Loucy (cell line): Measurements from ENCODE around the gene KIF11.

Source experiments
- H2AFZ ChIP-seq: fragments of 200-600 bp; sonication (generic); 2 replicates; pipeline ENCODE4 v1.6.0; 2016; ENCODE audit warnings: antibody characterized with exemption, mild to moderate bottlenecking, low read length, moderate library complexity
- H3F3A ChIP-seq: fragments of 200-600 bp; 2 replicates; pipeline ENCODE4 v1.6.0; 2016; ENCODE audit warnings: antibody characterized with exemption, low read depth, mild to moderate bottlenecking
- H3K27me3 ChIP-seq: fragments of 200-600 bp; sonication (generic); 2 replicates; pipeline ENCODE4 v1.6.1; 2014; ENCODE audit warnings: low read length, mild to moderate bottlenecking; ENCODE audit not compliant: insufficient read depth, poor library complexity, severe bottlenecking
- H3K36me3 ChIP-seq: fragments of 200-600 bp; sonication (generic); 2 replicates; pipeline ENCODE4 v1.6.1; 2016; ENCODE audit warnings: low read length; ENCODE audit not compliant: insufficient read depth
- H3K4me1 ChIP-seq: fragments of 200-600 bp; sonication (generic); 2 replicates; pipeline ENCODE4 v1.5.1; 2014; ENCODE audit warnings: low read length, mild to moderate bottlenecking; ENCODE audit not compliant: insufficient read depth, poor library complexity, severe bottlenecking
- H3K4me2 ChIP-seq: fragments of 200-600 bp; sonication (generic); 2 replicates; pipeline ENCODE4 v1.6.0; 2014; ENCODE audit warnings: antibody characterized with exemption, low read length, low read depth, mild to moderate bottlenecking; ENCODE audit not compliant: poor library complexity, severe bottlenecking
- H3K4me3 ChIP-seq: fragments of 200-600 bp; sonication (generic); 2 replicates; pipeline ENCODE4 v1.5.1; 2014; ENCODE audit warnings: low read length, mild to moderate bottlenecking, mixed read lengths; ENCODE audit not compliant: poor library complexity, severe bottlenecking
- H3K79me2 ChIP-seq: fragments of 200-600 bp; sonication (generic); 2 replicates; pipeline ENCODE4 v1.6.1; 2014; ENCODE audit warnings: low read length; ENCODE audit not compliant: insufficient read depth
- H3K9ac ChIP-seq: fragments of 200-600 bp; sonication (generic); 2 replicates; pipeline ENCODE4 v1.6.0; 2014; ENCODE audit warnings: mild to moderate bottlenecking, low read depth, low read length, moderate library complexity; ENCODE audit not compliant: poor library complexity, severe bottlenecking
- H3K9me2 ChIP-seq: fragments of 200-600 bp; sonication (generic); replicated peaks from 2 replicates; pipeline ENCODE4 v1.6.1; 2016; ENCODE audit warnings: low read depth, low read length, mixed read lengths
- H3K9me3 ChIP-seq: fragments of 200-600 bp; sonication (generic); 2 replicates; pipeline ENCODE4 v1.6.1; 2014; ENCODE audit warnings: mild to moderate bottlenecking, antibody characterized with exemption, low read length, low read depth; ENCODE audit not compliant: insufficient read depth
- H4K20me1 ChIP-seq: fragments of 200-600 bp; sonication (generic); 2 replicates; pipeline ENCODE4 v1.6.0; 2014; ENCODE audit warnings: antibody characterized with exemption, low read length, mild to moderate bottlenecking; ENCODE audit not compliant: insufficient read depth, poor library complexity, severe bottlenecking
- EZH2phosphoT487 ChIP-seq: fragments of 200-600 bp; IDR thresholded peaks from 2 replicates; pipeline ENCODE4 v1.6.1; 2018; ENCODE audit warnings: antibody characterized with exemption, mild to moderate bottlenecking, moderate library complexity, borderline replicate concordance
- TF ChIP-seq, protein P1 (sequence below): fragments of 200-600 bp; sonication (generic); conservative IDR thresholded peaks from 2 replicates; pipeline ENCODE4 v1.5.1; 2014; ENCODE audit warnings: mild to moderate bottlenecking, antibody characterized with exemption, low read length

The KIF11 gene

GRCh38 chr10:92664322-92664721 is 71.4 kb downstream of the KIF11 start:
- no peak overlapping the region for H3K4me3 ChIP-seq
- no peaks in the 10 kb centered on the region for H3K27me3 ChIP-seq
- no peaks in the 10 kb centered on the region for H3K79me2 ChIP-seq
- no peaks in the 10 kb centered on the region for H3K4me1 ChIP-seq
- no peaks in the 10 kb centered on the region for H3K36me3 ChIP-seq
- H4K20me1 ChIP-seq, result no peaks in the 10 kb centered on the region
- peaks cover 11% of the 10 kb centered on the region; the same call in 1 of the 2 replicates for H3K9me3 ChIP-seq
- TF ChIP-seq EZH2phosphoT487, result no peak
- TF ChIP-seq, protein P1, sequence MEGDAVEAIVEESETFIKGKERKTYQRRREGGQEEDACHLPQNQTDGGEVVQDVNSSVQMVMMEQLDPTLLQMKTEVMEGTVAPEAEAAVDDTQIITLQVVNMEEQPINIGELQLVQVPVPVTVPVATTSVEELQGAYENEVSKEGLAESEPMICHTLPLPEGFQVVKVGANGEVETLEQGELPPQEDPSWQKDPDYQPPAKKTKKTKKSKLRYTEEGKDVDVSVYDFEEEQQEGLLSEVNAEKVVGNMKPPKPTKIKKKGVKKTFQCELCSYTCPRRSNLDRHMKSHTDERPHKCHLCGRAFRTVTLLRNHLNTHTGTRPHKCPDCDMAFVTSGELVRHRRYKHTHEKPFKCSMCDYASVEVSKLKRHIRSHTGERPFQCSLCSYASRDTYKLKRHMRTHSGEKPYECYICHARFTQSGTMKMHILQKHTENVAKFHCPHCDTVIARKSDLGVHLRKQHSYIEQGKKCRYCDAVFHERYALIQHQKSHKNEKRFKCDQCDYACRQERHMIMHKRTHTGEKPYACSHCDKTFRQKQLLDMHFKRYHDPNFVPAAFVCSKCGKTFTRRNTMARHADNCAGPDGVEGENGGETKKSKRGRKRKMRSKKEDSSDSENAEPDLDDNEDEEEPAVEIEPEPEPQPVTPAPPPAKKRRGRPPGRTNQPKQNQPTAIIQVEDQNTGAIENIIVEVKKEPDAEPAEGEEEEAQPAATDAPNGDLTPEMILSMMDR, result no peak
- no peaks in the 10 kb centered on the region for H3F3A ChIP-seq
- H3K9me2 ChIP-seq, result no peaks in the 10 kb centered on the region
- no peak overlapping the region for H3K9ac ChIP-seq
- no peak overlapping the region for H3K4me2 ChIP-seq
- H2AFZ ChIP-seq, result no peak overlapping the region

DNA sequence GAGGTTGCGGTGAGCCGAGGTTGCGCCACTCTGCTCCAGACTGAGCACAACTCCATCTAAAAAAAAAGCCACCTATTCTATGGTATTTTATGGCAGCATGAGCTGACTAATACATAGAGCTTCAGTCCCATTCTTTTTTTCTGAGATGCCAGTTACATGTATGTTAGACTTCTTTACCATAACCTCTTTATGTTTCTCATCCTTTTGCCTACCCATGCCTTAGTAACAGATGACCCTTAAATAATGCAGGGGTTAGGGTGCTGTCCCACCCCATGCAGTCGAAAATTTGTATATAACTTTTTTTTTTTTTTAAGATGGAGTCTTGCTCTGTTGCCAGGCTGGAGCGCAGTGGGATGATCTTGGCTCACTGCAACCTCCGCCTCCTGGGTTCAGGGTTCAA is 74.1 kb downstream of the KIF11 start:
- Histone ChIP-seq H3K9me2 (no peaks in the 10 kb centered on the region), H3K79me2 (no peaks in the 10 kb centered on the region), H3K4me3 (no peak overlapping the region), H3K9me3 (peaks cover 11% of the 10 kb centered on the region; the same call in 1 of the 2 replicates), H3K27me3 (no peaks in the 10 kb centered on the region), H3K4me1 (no peaks in the 10 kb centered on the region), H2AFZ (no peak overlapping the region), H4K20me1 (no peaks in the 10 kb centered on the region), H3K36me3 (no peaks in the 10 kb centered on the region), H3K4me2 (no peak overlapping the region), H3K9ac (no peak overlapping the region), H3F3A (no peaks in the 10 kb centered on the region)
- TF ChIP-seq, protein P1, result no peak
- TF ChIP-seq EZH2phosphoT487, result no peak

- Histone ChIP-seq H3K9me3 (no peaks in the 10 kb centered on the region), H3F3A (no peaks in the 10 kb centered on the region), H3K4me2 (no peak overlapping the region), H2AFZ (no peak overlapping the region), H3K79me2 (no peaks in the 10 kb centered on the region), H3K9me2 (no peaks in the 10 kb centered on the region), H3K4me3 (no peak overlapping the region), H3K9ac (no peak overlapping the region), H3K27me3 (no peaks in the 10 kb centered on the region), H4K20me1 (no peaks in the 10 kb centered on the region), H3K36me3 (no peaks in the 10 kb centered on the region), H3K4me1 (no peaks in the 10 kb centered on the region)
- TF ChIP-seq, protein P1, result no peak
- TF ChIP-seq EZH2phosphoT487, result no peak
Measured at GRCh38 chr10:92677708-92678107, 84.8 kb downstream of the KIF11 start.
